IMR-90 (cell line): Measurements from ENCODE around the gene PXMP2. TPM values are rescaled to one million over a fixed set of nuclear protein-coding genes. Genes with fewer than 3 reads are reported as not detected.

Experiments
- ATAC-seq: fragments of 200-7000 bp; cut with Tn5 transposase; 2 replicates; pipeline ENCODE4 v1.9.1; 2020; ENCODE audit warnings: low read depth, mild to moderate bottlenecking, moderate library complexity
- BruUV-seq: library from RNA; stranded (reverse); fragments of 400-500 nt; replicated peaks from 2 replicates; lab custom pipeline; 2021; lab: Mats Ljungman, UMichigan
- CTCF ChIA-PET: fragments of 300-600 bp; formaldehyde crosslinking; extraction: SDS; loops from one replicate; lab custom pipeline; 2021; ENCODE audit warnings: antibody characterized with exemption; lab: Yijun Ruan, JAX
- POLR2A ChIA-PET: fragments of 300-600 bp; sonication (Branson Sonifier 250); formaldehyde crosslinking; loops from one replicate; lab custom pipeline; 2022; ENCODE audit warnings: antibody characterized with exemption; ENCODE audit not compliant: unreplicated experiment; lab: Charles Lee
- DNase-seq: peaks from one replicate; pipeline ENCODE4 v3.0.0; 2013
- H2AFZ ChIP-seq: replicated peaks from 2 replicates; pipeline ENCODE3; 2013; ENCODE audit warnings: low read length, mild to moderate bottlenecking; ENCODE audit not compliant: poor library complexity
- H2AK5ac ChIP-seq: 2 replicates; pipeline ENCODE4 v1.6.1; 2013; ENCODE audit warnings: low read depth, low read length, inconsistent platforms
- H2AK9ac ChIP-seq: replicated peaks from 2 replicates; pipeline ENCODE3; 2013; ENCODE audit warnings: mild to moderate bottlenecking, low read depth, low read length, moderate library complexity; ENCODE audit not compliant: poor library complexity
- H2BK120ac ChIP-seq: 2 replicates; pipeline ENCODE4 v1.6.1; 2013; ENCODE audit warnings: low read depth, low read length, inconsistent platforms
- H2BK15ac ChIP-seq: 3 replicates; pipeline ENCODE4 v1.6.1; 2013; ENCODE audit warnings: low read depth, low read length, inconsistent platforms
- H2BK20ac ChIP-seq: 2 replicates; pipeline ENCODE4 v1.6.1; 2013; ENCODE audit warnings: low read depth, mild to moderate bottlenecking, inconsistent platforms, low read length, moderate library complexity
- H2BK5ac ChIP-seq: 2 replicates; pipeline ENCODE4 v1.6.1; 2013; ENCODE audit warnings: mild to moderate bottlenecking, low read depth, low read length, inconsistent platforms; ENCODE audit not compliant: poor library complexity, severe bottlenecking
- H3K14ac ChIP-seq: replicated peaks from 2 replicates; pipeline ENCODE4 v1.6.1; 2013; ENCODE audit warnings: low read depth, low read length, inconsistent platforms
- H3K18ac ChIP-seq: 2 replicates; pipeline ENCODE4 v1.6.1; 2013; ENCODE audit warnings: low read depth, low read length, control low read depth
- H3K23ac ChIP-seq: 2 replicates; pipeline ENCODE4 v1.6.1; 2013; ENCODE audit warnings: low read depth, low read length, inconsistent platforms
- H3K27ac ChIP-seq: 2 replicates; pipeline ENCODE4 v1.5.1; 2013; ENCODE audit warnings: mild to moderate bottlenecking, control low read depth, low read length; ENCODE audit not compliant: insufficient read depth
- H3K27me3 ChIP-seq: 2 replicates; pipeline ENCODE4 v1.6.1; 2013; ENCODE audit warnings: low read length; ENCODE audit not compliant: control insufficient read depth, insufficient read depth
- H3K36me3 ChIP-seq: 2 replicates; pipeline ENCODE4 v1.6.1; 2013; ENCODE audit warnings: low read length, mixed read lengths; ENCODE audit not compliant: control insufficient read depth, insufficient read depth
- H3K4ac ChIP-seq: 2 replicates; pipeline ENCODE4 v1.6.1; 2013; ENCODE audit warnings: low read depth, low read length, inconsistent platforms
- H3K4me1 ChIP-seq: 2 replicates; pipeline ENCODE4 v1.6.1; 2013; ENCODE audit warnings: low read length, mixed read lengths; ENCODE audit not compliant: control insufficient read depth, insufficient read depth
- H3K4me2 ChIP-seq: 2 replicates; pipeline ENCODE4 v1.6.1; 2013; ENCODE audit warnings: low read depth, mild to moderate bottlenecking, control low read depth, low read length, moderate library complexity
- H3K4me3 ChIP-seq: 2 replicates; pipeline ENCODE4 v1.5.1; 2013; ENCODE audit warnings: low read depth, mild to moderate bottlenecking, control low read depth, low read length, moderate library complexity; ENCODE audit not compliant: insufficient read depth
- H3K56ac ChIP-seq: 2 replicates; pipeline ENCODE4 v1.6.1; 2013; ENCODE audit warnings: low read length, inconsistent platforms; ENCODE audit not compliant: insufficient read depth; ENCODE audit errors: extremely low read depth
- H3K79me1 ChIP-seq, 2 experiments: 2 replicates each; pipeline ENCODE4 v1.6.1; 2013; ENCODE audit warnings: low read length in 2 of 2, inconsistent platforms in 1 of 2, low read depth in 1 of 2
- H3K9ac ChIP-seq: 2 replicates; pipeline ENCODE4 v1.6.1; 2013; ENCODE audit warnings: low read depth, low read length, control low read depth
- H3K9me1 ChIP-seq: 2 replicates; pipeline ENCODE4 v1.6.1; 2013; ENCODE audit warnings: low read length, inconsistent platforms; ENCODE audit not compliant: insufficient read depth
- H3K9me3 ChIP-seq: 2 replicates; pipeline ENCODE4 v1.6.1; 2013; ENCODE audit warnings: low read length; ENCODE audit not compliant: control insufficient read depth, insufficient read depth
- H4K20me1 ChIP-seq: 2 replicates; pipeline ENCODE4 v1.6.1; 2013; ENCODE audit warnings: low read length, inconsistent platforms; ENCODE audit not compliant: insufficient read depth
- H4K5ac ChIP-seq: 2 replicates; pipeline ENCODE4 v1.6.1; 2013; ENCODE audit warnings: mild to moderate bottlenecking, low read depth, low read length, control low read depth
- H4K8ac ChIP-seq, 2 experiments: 2 replicates each; pipeline ENCODE4 v1.6.1; 2013; ENCODE audit warnings: low read depth in 2 of 2, low read length in 2 of 2, control low read depth in 1 of 2, inconsistent platforms in 1 of 2
- H4K91ac ChIP-seq: 2 replicates; pipeline ENCODE4 v1.6.1; 2013; ENCODE audit warnings: low read depth, low read length, inconsistent platforms; ENCODE audit not compliant: insufficient read depth
- BHLHE40 ChIP-seq: fragments of 150-350 bp; IDR thresholded peaks from 2 replicates; pipeline ENCODE4 v1.6.1; 2016; ENCODE audit warnings: mild to moderate bottlenecking, low read depth, low read length
- CEBPB ChIP-seq: IDR thresholded peaks from 2 replicates; pipeline ENCODE4 v1.6.1; 2012; ENCODE audit warnings: low read depth, low read length, improper control_type of control experiment
- CHD1 ChIP-seq: IDR thresholded peaks from 2 replicates; pipeline ENCODE4 v1.6.1; 2012; ENCODE audit warnings: low read depth, low read length, improper control_type of control experiment
- FOS ChIP-seq: fragments of 150-350 bp; IDR thresholded peaks from 2 replicates; pipeline ENCODE4 v1.6.1; 2016; ENCODE audit warnings: low read depth, low read length
- MAFK ChIP-seq: IDR thresholded peaks from 2 replicates; pipeline ENCODE4 v1.6.1; 2012; ENCODE audit warnings: low read depth, low read length, improper control_type of control experiment
- MAZ ChIP-seq: IDR thresholded peaks from 2 replicates; pipeline ENCODE4 v1.6.1; 2012; ENCODE audit warnings: low read depth, mild to moderate bottlenecking, low read length, improper control_type of control experiment, moderate library complexity, borderline replicate concordance
- RAD21 ChIP-seq: IDR thresholded peaks from 2 replicates; pipeline ENCODE4 v1.6.1; 2012; ENCODE audit warnings: low read length, improper control_type of control experiment
- RCOR1 ChIP-seq: IDR thresholded peaks from 2 replicates; pipeline ENCODE4 v1.6.1; 2012; ENCODE audit warnings: mild to moderate bottlenecking, low read length, improper control_type of control experiment; ENCODE audit not compliant: insufficient replicate concordance
- RFX5 ChIP-seq: IDR thresholded peaks from 2 replicates; pipeline ENCODE4 v1.8.0; 2012; ENCODE audit warnings: low read depth, mild to moderate bottlenecking, low read length, moderate library complexity
- SMC3 ChIP-seq: fragments of 150-350 bp; IDR thresholded peaks from 2 replicates; pipeline ENCODE4 v1.6.1; 2016; ENCODE audit warnings: low read depth, mild to moderate bottlenecking, antibody characterized with exemption, low read length, moderate library complexity
- WGBS, 2 experiments: methylation state at CpG; one replicate each; pipeline versions ENCODE4 v1.1.5 to v1.1.7; 2013; ENCODE audit warnings: missing lambda C conversion rate in 2 of 2; ENCODE audit not compliant: insufficient read length in 1 of 2; ENCODE audit errors: extremely low coverage in 2 of 2; 5-methylcytosine and 5-hydroxymethylcytosine counted together
- dilution Hi-C: fragments of 300-500 bp; cut with HindIII; formaldehyde crosslinking; loops from one replicate; pipeline ENCODE4 v1.14.3; 2018; ENCODE audit warnings: low sequenced_read_pairs; ENCODE audit not compliant: unreplicated experiment
- in situ Hi-C: fragments of 300-500 bp; cut with MboI; formaldehyde crosslinking; loops from 3 replicates; pipeline ENCODE4 v1.14.3; 2019; ENCODE audit warnings: low sequenced_read_pairs, inconsistent platforms, mixed read lengths
- intact Hi-C: fragments of 100-400 bp; cut with micrococcal nuclease; formaldehyde crosslinking; loops from 2 replicates; pipeline ENCODE4 v1.10.0; 2022
- polyA plus RNA-seq, 3 experiments: library from polyadenylated mRNA; depleted of rRNA; stranded (reverse); fragments of >200 nt; gene quantifications; 2 replicates each; pipeline ENCODE4 v1.2.3, GENCODE V29; 2012; ENCODE audit warnings: low replicate concordance in 1 of 3
- total RNA-seq: library from RNA; depleted of rRNA; stranded (reverse); fragments of >200 nt; gene quantifications from 2 replicates; pipeline ENCODE4 v1.2.3, GENCODE V29; 2012
- TF ChIP-seq, protein P1 (sequence below): conservative IDR thresholded peaks from 2 replicates; pipeline ENCODE4 v1.5.1; 2012; ENCODE audit warnings: mild to moderate bottlenecking, low read depth, low read length, improper control_type of control experiment
- TF ChIP-seq, protein P2 (sequence below): fragments of 150-350 bp; IDR thresholded peaks from 2 replicates; pipeline ENCODE4 v1.6.1; 2017; ENCODE audit warnings: mild to moderate bottlenecking, antibody characterized with exemption, low read length, low read depth
- TF ChIP-seq, protein P3 (sequence below): fragments of 150-350 bp; IDR thresholded peaks from 2 replicates; pipeline ENCODE4 v1.6.1; 2016; ENCODE audit warnings: low read depth, mild to moderate bottlenecking, low read length, moderate library complexity, borderline replicate concordance

Gene PXMP2
- total and polyA plus RNA-seq, 2 of the 4 experiments (the other 2 are of a cell fraction), result 10.9 to 20.1 TPM

DNA sequence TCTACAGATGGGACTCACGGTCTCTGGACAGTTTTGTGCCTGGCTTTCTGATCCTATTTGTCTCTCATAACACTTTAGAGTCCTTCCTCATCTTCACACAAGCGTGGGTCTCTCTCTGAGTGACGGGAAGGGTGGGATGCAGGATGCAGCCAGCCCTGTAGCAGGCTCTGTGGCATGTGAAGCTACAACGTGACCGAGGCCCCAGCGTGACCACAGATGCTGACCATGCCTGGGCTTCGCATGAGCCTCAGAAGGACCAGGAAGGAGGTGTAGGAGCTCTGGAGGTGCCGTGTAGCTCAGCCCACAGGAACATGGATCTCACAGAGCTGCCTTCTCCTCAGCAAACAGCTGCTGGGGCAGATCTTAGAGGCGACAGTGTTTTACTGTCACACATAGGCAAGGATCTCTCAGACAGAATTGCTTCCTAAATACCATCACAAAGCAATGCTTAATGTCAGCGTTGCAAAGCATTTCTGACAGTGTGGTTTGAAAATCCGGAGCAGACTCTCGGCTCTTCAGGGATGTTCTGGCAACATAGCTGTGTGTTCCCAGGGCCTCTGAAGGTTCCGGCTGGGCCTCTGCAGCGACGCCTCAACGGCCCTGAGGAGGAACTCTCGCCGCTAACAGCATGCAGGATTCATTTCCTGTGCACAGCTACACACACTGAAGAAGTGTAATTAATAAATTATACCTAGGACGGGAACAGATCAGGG is 52.4 kb downstream of the PXMP2 start:
- H3K4ac ChIP-seq, result no peak overlapping the region
- H3K23ac ChIP-seq, result no peak overlapping the region
- no peaks in the 10 kb centered on the region for H3K4me1 ChIP-seq
- peaks cover 5% of the 10 kb centered on the region for H3K9me1 ChIP-seq
- no peak overlapping the region for H3K4me2 ChIP-seq
- H3K9me3 ChIP-seq, result no peaks in the 10 kb centered on the region
- no peak overlapping the region for H3K27ac ChIP-seq
- TSS peak; percentile 2 for BruUV-seq
- no peak overlapping the region for H3K14ac ChIP-seq
- no peak overlapping the region for H4K8ac ChIP-seq
- no peak overlapping the region for H2AK9ac ChIP-seq
- H3K4me3 ChIP-seq, result no peak overlapping the region
- H3K36me3 ChIP-seq, result peaks cover 71% of the 10 kb centered on the region
- intact Hi-C loops, result no loop called here
- dilution Hi-C loops, result no loop called here
- H3K9ac ChIP-seq, result no peak overlapping the region
- H3K56ac ChIP-seq, result no peak overlapping the region
- DNase-seq, result no peak
- H2BK20ac ChIP-seq, result no peak overlapping the region
- H3K18ac ChIP-seq, result no peak overlapping the region
- no peak overlapping the region for H4K91ac ChIP-seq
- H2BK120ac ChIP-seq, result no peak overlapping the region
- no peak overlapping the region for H2BK5ac ChIP-seq
- H2AFZ ChIP-seq, result no peak overlapping the region
- no peak overlapping the region for H2BK15ac ChIP-seq
- H3K79me1 ChIP-seq, result peaks cover 30 to 52% of the 10 kb centered on the region in 2 experiments
- in situ Hi-C loops, result no loop called here
- ATAC-seq, result no peak
- TF ChIP-seq RAD21 (no peak), BHLHE40 (no peak), FOS (no peak), CEBPB (no peak), RCOR1 (no peak), MAZ (no peak), MAFK (no peak), RFX5 (no peak), CHD1 (no peak), SMC3 (no peak)
- TF ChIP-seq, protein P1, sequence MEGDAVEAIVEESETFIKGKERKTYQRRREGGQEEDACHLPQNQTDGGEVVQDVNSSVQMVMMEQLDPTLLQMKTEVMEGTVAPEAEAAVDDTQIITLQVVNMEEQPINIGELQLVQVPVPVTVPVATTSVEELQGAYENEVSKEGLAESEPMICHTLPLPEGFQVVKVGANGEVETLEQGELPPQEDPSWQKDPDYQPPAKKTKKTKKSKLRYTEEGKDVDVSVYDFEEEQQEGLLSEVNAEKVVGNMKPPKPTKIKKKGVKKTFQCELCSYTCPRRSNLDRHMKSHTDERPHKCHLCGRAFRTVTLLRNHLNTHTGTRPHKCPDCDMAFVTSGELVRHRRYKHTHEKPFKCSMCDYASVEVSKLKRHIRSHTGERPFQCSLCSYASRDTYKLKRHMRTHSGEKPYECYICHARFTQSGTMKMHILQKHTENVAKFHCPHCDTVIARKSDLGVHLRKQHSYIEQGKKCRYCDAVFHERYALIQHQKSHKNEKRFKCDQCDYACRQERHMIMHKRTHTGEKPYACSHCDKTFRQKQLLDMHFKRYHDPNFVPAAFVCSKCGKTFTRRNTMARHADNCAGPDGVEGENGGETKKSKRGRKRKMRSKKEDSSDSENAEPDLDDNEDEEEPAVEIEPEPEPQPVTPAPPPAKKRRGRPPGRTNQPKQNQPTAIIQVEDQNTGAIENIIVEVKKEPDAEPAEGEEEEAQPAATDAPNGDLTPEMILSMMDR, result no peak
- TF ChIP-seq, protein P2, sequence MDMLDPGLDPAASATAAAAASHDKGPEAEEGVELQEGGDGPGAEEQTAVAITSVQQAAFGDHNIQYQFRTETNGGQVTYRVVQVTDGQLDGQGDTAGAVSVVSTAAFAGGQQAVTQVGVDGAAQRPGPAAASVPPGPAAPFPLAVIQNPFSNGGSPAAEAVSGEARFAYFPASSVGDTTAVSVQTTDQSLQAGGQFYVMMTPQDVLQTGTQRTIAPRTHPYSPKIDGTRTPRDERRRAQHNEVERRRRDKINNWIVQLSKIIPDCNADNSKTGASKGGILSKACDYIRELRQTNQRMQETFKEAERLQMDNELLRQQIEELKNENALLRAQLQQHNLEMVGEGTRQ, result no peak
- TF ChIP-seq, protein P3, sequence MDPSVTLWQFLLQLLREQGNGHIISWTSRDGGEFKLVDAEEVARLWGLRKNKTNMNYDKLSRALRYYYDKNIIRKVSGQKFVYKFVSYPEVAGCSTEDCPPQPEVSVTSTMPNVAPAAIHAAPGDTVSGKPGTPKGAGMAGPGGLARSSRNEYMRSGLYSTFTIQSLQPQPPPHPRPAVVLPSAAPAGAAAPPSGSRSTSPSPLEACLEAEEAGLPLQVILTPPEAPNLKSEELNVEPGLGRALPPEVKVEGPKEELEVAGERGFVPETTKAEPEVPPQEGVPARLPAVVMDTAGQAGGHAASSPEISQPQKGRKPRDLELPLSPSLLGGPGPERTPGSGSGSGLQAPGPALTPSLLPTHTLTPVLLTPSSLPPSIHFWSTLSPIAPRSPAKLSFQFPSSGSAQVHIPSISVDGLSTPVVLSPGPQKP, result no peak
- WGBS, 2 experiments, result 93% methylated on average over 3 of the region's 19 CpGs; no CpG with 5 or more reads in 1 of the 2 experiments
- no peaks in the 10 kb centered on the region for H3K27me3 ChIP-seq
- H2AK5ac ChIP-seq, result no peak overlapping the region
- CTCF ChIA-PET, result interaction anchor here (0.6 kb wide), 1 partner anchor 18 kb away, joined by 4 read pairs; no protein-coding TSS in a partner anchor
- POLR2A ChIA-PET, result no interaction called here
- H4K20me1 ChIP-seq, result peaks cover 54% of the 10 kb centered on the region
- H4K5ac ChIP-seq, result no peak overlapping the region
